ENCODE measurements around the gene HOPX.

The HOPX gene

GRCh38 chr4:56650262-56651055 lies 30.6 kb downstream of the HOPX start:
- TF ChIP-seq REST (IDR thresholded peaks at IDR 0.05; ENCODE audit: insufficient replicate concordance, low read depth) = no peak
- no peak overlapping the region for H3K27ac ChIP-seq (replicated peaks)
- DNase-seq (ENCODE audit: low read depth in 1 of 2, low spot score in 1 of 2) = no peak

GRCh38 chr4:56649445-56650261 lies 31.4 kb downstream of the HOPX start:
- no peak overlapping the region for H3K27ac ChIP-seq (replicated peaks)
- TF ChIP-seq, protein P1, sequence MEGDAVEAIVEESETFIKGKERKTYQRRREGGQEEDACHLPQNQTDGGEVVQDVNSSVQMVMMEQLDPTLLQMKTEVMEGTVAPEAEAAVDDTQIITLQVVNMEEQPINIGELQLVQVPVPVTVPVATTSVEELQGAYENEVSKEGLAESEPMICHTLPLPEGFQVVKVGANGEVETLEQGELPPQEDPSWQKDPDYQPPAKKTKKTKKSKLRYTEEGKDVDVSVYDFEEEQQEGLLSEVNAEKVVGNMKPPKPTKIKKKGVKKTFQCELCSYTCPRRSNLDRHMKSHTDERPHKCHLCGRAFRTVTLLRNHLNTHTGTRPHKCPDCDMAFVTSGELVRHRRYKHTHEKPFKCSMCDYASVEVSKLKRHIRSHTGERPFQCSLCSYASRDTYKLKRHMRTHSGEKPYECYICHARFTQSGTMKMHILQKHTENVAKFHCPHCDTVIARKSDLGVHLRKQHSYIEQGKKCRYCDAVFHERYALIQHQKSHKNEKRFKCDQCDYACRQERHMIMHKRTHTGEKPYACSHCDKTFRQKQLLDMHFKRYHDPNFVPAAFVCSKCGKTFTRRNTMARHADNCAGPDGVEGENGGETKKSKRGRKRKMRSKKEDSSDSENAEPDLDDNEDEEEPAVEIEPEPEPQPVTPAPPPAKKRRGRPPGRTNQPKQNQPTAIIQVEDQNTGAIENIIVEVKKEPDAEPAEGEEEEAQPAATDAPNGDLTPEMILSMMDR (IDR thresholded peaks at IDR 0.05; ENCODE audit: insufficient read depth, low read length) = no peak
- TF ChIP-seq GABPA (IDR thresholded peaks at IDR 0.05; ENCODE audit: low read depth) = no peak
- no peak for TF ChIP-seq REST (IDR thresholded peaks at IDR 0.05; ENCODE audit: insufficient replicate concordance, low read depth)
- no peak for TF ChIP-seq SPI1 (IDR thresholded peaks at IDR 0.05; ENCODE audit: borderline replicate concordance, low read depth)
- no peak for TF ChIP-seq POLR2AphosphoS5 (IDR thresholded peaks at IDR 0.05; ENCODE audit: low read depth)
- H3K27me3 ChIP-seq (ENCODE audit: insufficient read depth, poor library complexity, severe bottlenecking) = peaks cover 7% of the 10 kb centered on the region
- DNase-seq (ENCODE audit: low read depth in 1 of 2, low spot score in 1 of 2) = no peak
- no peak overlapping the region for H3K4me3 ChIP-seq (replicated peaks; ENCODE audit: insufficient read depth, low read length)

More at GRCh38 chr4:56650262-56651055, 30.6 kb downstream of the HOPX start:
- Histone ChIP-seq H3K27me3 (ENCODE audit: insufficient read depth, poor library complexity, severe bottlenecking) (peaks cover 15% of the 10 kb centered on the region), H3K4me3 (replicated peaks; ENCODE audit: insufficient read depth, low read length) (no peak overlapping the region)

DNA sequence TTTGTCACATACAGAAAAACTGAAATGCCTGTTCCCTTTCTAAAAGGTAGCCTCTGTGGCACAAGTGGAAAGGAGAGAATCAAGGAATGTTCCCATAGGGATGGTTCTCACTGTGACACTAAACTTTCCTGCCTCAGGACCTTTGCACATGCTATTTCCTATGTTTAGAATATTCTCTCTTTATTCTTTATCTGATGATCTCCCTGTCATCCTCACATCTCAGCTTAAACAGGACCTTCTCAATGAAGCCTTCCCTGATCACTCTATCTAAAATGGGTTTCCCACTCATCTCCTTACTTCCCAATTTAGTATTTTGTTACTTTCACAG lies 32.3 kb downstream of the HOPX start:
- no peak overlapping the region for H3K4me3 ChIP-seq (replicated peaks; ENCODE audit: insufficient read depth, low read length)

More for the DNA sequence above, 32.3 kb downstream of the HOPX start:
- TF ChIP-seq GABPA (IDR thresholded peaks at IDR 0.05; ENCODE audit: low read depth) (no peak), REST (IDR thresholded peaks at IDR 0.05; ENCODE audit: insufficient replicate concordance, low read depth) (no peak), SPI1 (IDR thresholded peaks at IDR 0.05; ENCODE audit: borderline replicate concordance, low read depth) (no peak), POLR2AphosphoS5 (IDR thresholded peaks at IDR 0.05; ENCODE audit: low read depth) (no peak)
- TF ChIP-seq, protein P1 (IDR thresholded peaks at IDR 0.05; ENCODE audit: insufficient read depth, low read length) = no peak
- no peak overlapping the region for H3K27ac ChIP-seq (replicated peaks)
- DNase-seq (ENCODE audit: low read depth in 1 of 2, low spot score in 1 of 2) = no peak
- H3K27me3 ChIP-seq (ENCODE audit: insufficient read depth, poor library complexity, severe bottlenecking) = no peaks in the 10 kb centered on the region

Measured in HL-60 (cell line).